Measurements from ENCODE around the gene TULP1. TPM values are rescaled to one million over a fixed set of nuclear protein-coding genes. Genes with fewer than 3 reads are reported as not detected.
A peak's percentile ranks its signal among the peaks of the same experiment; 100 is the strongest.

The TULP1 gene
- total and polyA plus RNA-seq, 2 of the 13 experiments (the other 11 are each of a cell fraction or from before 2014, with no cell fraction given), result not detected

GRCh38 chr6:35468181-35468979 is 44.3 kb downstream of the TULP1 start, which contains the start of gene RPL10A (continued):
- peak; percentile 71; the same call in 1 of the 2 replicates for TF ChIP-seq ZNF556 (CRISPR knock-in tag; IDR thresholded peaks at IDR 0.05; ENCODE audit: borderline replicate concordance)
- peak; percentile 87 for TF ChIP-seq RFXAP (CRISPR knock-in tag; IDR thresholded peaks at IDR 0.05; ENCODE audit: borderline replicate concordance)
- no peak for TF ChIP-seq IKZF4 (CRISPR knock-in tag; IDR thresholded peaks at IDR 0.05; ENCODE audit: borderline replicate concordance, low read depth, not compliant biosample characterization)
- no peak for TF ChIP-seq ZNF672 (CRISPR knock-in tag; IDR thresholded peaks at IDR 0.05)
- peak; percentile 90 for TF ChIP-seq ETV5 (CRISPR knock-in tag; IDR thresholded peaks at IDR 0.05; ENCODE audit: borderline replicate concordance)
- TF ChIP-seq EEA1 (CRISPR knock-in tag; IDR thresholded peaks at IDR 0.05; ENCODE audit: borderline replicate concordance), result no peak; the same call in 1 of the 2 replicates
- peak; percentile 51 for TF ChIP-seq ZIK1 (CRISPR knock-in tag; IDR thresholded peaks at IDR 0.05; ENCODE audit: borderline replicate concordance, low read depth)
- TF ChIP-seq ARID2 (CRISPR knock-in tag; IDR thresholded peaks at IDR 0.05; ENCODE audit: borderline replicate concordance), result peak; percentile 98
- TF ChIP-seq ESRRA (CRISPR knock-in tag; IDR thresholded peaks at IDR 0.05; ENCODE audit: low read depth), result peak; percentile 90; the same call in 1 of the 2 replicates
- peak; percentile 5; the same call in 1 of the 2 replicates for TF ChIP-seq ZNF281 (CRISPR knock-in tag; IDR thresholded peaks at IDR 0.05; ENCODE audit: borderline replicate concordance)
- no peak; the same call in 1 of the 2 replicates for TF ChIP-seq ZNF598 (CRISPR knock-in tag; IDR thresholded peaks at IDR 0.05; ENCODE audit: borderline replicate concordance)
- TF ChIP-seq TP53 (CRISPR knock-in tag; conservative IDR thresholded peaks at IDR 0.05), result no peak; the same call in none of the 2 replicates
- TF ChIP-seq, protein P1, sequence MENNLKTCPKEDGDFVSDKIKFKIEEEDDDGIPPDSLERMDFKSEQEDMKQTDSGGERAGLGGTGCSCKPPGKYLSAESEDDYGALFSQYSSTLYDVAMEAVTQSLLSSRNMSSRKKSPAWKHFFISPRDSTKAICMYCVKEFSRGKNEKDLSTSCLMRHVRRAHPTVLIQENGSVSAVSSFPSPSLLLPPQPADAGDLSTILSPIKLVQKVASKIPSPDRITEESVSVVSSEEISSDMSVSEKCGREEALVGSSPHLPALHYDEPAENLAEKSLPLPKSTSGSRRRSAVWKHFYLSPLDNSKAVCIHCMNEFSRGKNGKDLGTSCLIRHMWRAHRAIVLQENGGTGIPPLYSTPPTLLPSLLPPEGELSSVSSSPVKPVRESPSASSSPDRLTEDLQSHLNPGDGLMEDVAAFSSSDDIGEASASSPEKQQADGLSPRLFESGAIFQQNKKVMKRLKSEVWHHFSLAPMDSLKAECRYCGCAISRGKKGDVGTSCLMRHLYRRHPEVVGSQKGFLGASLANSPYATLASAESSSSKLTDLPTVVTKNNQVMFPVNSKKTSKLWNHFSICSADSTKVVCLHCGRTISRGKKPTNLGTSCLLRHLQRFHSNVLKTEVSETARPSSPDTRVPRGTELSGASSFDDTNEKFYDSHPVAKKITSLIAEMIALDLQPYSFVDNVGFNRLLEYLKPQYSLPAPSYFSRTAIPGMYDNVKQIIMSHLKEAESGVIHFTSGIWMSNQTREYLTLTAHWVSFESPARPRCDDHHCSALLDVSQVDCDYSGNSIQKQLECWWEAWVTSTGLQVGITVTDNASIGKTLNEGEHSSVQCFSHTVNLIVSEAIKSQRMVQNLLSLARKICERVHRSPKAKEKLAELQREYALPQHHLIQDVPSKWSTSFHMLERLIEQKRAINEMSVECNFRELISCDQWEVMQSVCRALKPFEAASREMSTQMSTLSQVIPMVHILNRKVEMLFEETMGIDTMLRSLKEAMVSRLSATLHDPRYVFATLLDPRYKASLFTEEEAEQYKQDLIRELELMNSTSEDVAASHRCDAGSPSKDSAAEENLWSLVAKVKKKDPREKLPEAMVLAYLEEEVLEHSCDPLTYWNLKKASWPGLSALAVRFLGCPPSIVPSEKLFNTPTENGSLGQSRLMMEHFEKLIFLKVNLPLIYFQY (CRISPR knock-in tag; IDR thresholded peaks at IDR 0.05; ENCODE audit: borderline replicate concordance), result peak; percentile 79; the same call in 1 of the 2 replicates
- TF ChIP-seq DR1 (CRISPR knock-in tag; IDR thresholded peaks at IDR 0.05), result peak; percentile 99
- peak; percentile 99 for TF ChIP-seq ZNF781 (CRISPR knock-in tag; IDR thresholded peaks at IDR 0.05; ENCODE audit: borderline replicate concordance, not compliant biosample characterization)
- peak; percentile 94 for TF ChIP-seq SALL1 (CRISPR knock-in tag; IDR thresholded peaks at IDR 0.05)
- peak; percentile 89; the same call in 1 of the 2 replicates for TF ChIP-seq ZNF775 (CRISPR knock-in tag; IDR thresholded peaks at IDR 0.05; ENCODE audit: borderline replicate concordance)
- TF ChIP-seq ZNF124 (CRISPR knock-in tag; IDR thresholded peaks at IDR 0.05), result peak; percentile 98
- TF ChIP-seq, protein P2, sequence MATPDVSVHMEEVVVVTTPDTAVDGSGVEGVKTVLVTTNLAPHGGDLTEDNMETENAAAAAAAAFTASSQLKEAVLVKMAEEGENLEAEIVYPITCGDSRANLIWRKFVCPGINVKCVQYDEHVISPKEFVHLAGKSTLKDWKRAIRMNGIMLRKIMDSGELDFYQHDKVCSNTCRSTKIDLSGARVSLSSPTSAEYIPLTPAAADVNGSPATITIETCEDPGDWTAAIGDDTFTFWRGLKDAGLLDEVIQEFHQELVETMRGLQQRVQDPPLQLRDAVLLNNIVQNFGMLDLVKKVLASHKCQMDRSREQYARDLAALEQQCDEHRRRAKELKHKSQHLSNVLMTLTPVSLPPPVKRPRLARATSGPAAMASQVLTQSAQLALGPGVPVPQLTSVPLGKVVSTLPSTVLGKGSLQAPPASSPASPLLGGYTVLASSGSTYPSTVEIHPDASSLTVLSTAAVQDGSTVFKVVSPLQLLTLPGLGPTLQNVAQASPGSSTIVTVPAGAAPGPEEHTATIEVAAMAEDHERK (CRISPR knock-in tag; IDR thresholded peaks at IDR 0.05; ENCODE audit: low read depth), result 0 out of 2 replicates have a peak, but pooled peaks have one; percentile 18
- TF ChIP-seq IRX3 (CRISPR knock-in tag; IDR thresholded peaks at IDR 0.05; ENCODE audit: borderline replicate concordance, low read depth), result peak; percentile 92; the same call in 1 of the 2 replicates
